Right lobe of liver (tissue), 6 donors: Measurements from ENCODE around the gene CAMKMT. TPM values are rescaled to one million over a fixed set of nuclear protein-coding genes. Genes with fewer than 3 reads are reported as not detected.

ENCODE experiments used
- ATAC-seq, 4 donors: fragments of 200-7000 bp; cut with Tn5 transposase; one replicate each; pipeline ENCODE4 v1.9.1; 2020; ENCODE audit warnings: mild to moderate bottlenecking in 4 of 4, moderate library complexity in 4 of 4
- DNase-seq, 3 donors: peaks; one replicate each; pipeline ENCODE4 v3.0.0-alpha.2; 2020
- H3K27ac ChIP-seq, 3 donors: fragments of 200-600 bp; one replicate each; pipeline ENCODE4 v1.8.0; 2022
- H3K27me3 ChIP-seq, 2 donors: fragments of 200-600 bp; one replicate each; pipeline ENCODE4 v1.8.0; 2022
- H3K36me3 ChIP-seq, 4 donors: fragments of 200-600 bp; sonication (generic) in 1 of 4; one replicate each; pipeline versions ENCODE4 v1.5.1 to v1.8.0; 2017 to 2022; ENCODE audit warnings: control low read depth in 1 of 4
- H3K4me1 ChIP-seq, 4 donors: fragments of 200-600 bp; sonication (generic) in 1 of 4; one replicate each; pipeline versions ENCODE4 v1.5.1 to v1.8.0; 2017 to 2022; ENCODE audit warnings: control low read depth in 1 of 4
- H3K4me3 ChIP-seq, 3 donors: fragments of 200-600 bp; one replicate each; pipeline ENCODE4 v1.8.0; 2022
- H3K9me3 ChIP-seq, 4 donors: fragments of 200-600 bp; sonication (generic) in 1 of 4; one replicate each; pipeline versions ENCODE4 v1.5.1 to v1.8.0; 2017 to 2022; ENCODE audit warnings: control low read depth in 1 of 4
- POLR2A ChIP-seq: fragments of 450-650 bp; IDR thresholded peaks from one replicate; pipeline ENCODE4 v1.6.1; 2017; ENCODE audit warnings: antibody characterized with exemption, mild to moderate bottlenecking
- WGBS: methylation state at CpG from one replicate; pipeline ENCODE4 v1.1.6; 2018; ENCODE audit warnings: low coverage, low lambda C conversion rate; ENCODE audit not compliant: insufficient coverage; ENCODE audit errors: missing lambda C conversion rate; 5-methylcytosine and 5-hydroxymethylcytosine counted together
- intact Hi-C, 2 donors: fragments of 100-400 bp; cut with DNase I; formaldehyde crosslinking; loops; one replicate each; pipeline versions ENCODE4 v1.11.2 to v1.14.1; 2022
- total RNA-seq, 6 experiments: library from RNA; depleted of rRNA in 2 of 6; stranded (reverse); fragments of >200 nt in 2 of 6; fragmentation: NEBNext Ultra II Directional in 3 of 6; extraction: Animal tissue kit (Norgen Biotek cat#: 25700) in 3 of 6; gene quantifications; one replicate each; pipeline versions ENCODE4 v1.1.0 to v1.2.4, GENCODE V29; 2016 to 2023
- TF ChIP-seq, protein P1 (sequence below), 4 donors: fragments of 200-600 bp in 3 of 4; fragments of 450-650 bp in 1 of 4; IDR thresholded peaks; one replicate each; pipeline versions ENCODE4 v1.5.1 to v1.8.0; 2016 to 2022; ENCODE audit warnings: antibody characterized with exemption in 4 of 4, mild to moderate bottlenecking in 2 of 4
- donor health status: DM: no; HTN: yes; CAD: no.
- donor health status: DM: no; HTN: no; CAD: no.
- donor health status: DM: no; HTN: no; CAD: no.
- donor health status: DM: no; HTN: yes; CAD: no.
- donor health status: DM: no; HTN: yes; CAD: no.

CAMKMT gene
- total RNA-seq, 6 experiments from 2014 or later: 2.0 to 7.4 (median 5.2) TPM

DNA sequence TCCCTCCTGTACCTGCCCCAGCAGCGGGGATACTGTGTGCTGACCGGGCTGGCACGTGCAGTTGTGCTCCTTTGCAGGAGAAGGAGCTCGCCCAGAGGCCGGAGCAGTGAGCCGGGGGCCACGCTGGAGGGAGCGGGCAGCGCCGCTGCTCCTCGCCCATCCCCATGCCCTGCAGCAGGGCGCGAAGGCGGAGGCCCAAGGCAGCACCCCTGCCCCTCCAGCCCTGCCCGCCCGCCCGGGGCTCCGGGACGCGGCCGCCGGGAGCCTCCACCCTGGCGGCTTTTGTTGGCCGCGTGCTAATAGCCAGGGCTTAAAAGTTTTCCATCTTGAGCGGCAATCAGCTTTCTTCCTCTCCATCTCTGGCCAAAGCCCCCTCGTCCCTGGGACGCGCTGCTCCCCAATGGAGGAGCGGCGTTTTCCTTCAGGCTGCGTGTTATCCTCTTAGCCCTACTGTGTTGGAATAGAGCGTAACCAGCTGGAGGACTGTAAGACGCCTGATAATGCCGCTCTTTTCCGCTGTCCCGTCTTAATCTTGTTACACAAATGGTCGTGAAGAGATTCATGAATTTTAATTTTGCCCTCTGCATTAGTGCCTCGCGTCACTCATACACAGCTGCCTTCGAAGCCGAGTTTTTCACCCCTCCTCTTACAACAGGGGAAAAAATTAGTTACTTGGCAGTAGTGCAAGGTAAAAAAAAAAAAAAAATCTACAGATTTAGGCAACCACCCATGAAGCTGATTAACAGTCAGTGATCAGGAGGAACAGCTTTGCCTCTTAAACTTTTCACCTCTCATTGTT lies 406.9 kb downstream of the CAMKMT start:
- H3K4me1 ChIP-seq: no peaks in the 10 kb centered on the region
- no peaks in the 10 kb centered on the region for H3K36me3 ChIP-seq
- WGBS: 62% methylated on average over 13 of the region's 42 CpGs
- intact Hi-C loops: no loop called here
- H3K27me3 ChIP-seq: no peaks in the 10 kb centered on the region
- no peak for TF ChIP-seq POLR2A
- TF ChIP-seq, protein P1, sequence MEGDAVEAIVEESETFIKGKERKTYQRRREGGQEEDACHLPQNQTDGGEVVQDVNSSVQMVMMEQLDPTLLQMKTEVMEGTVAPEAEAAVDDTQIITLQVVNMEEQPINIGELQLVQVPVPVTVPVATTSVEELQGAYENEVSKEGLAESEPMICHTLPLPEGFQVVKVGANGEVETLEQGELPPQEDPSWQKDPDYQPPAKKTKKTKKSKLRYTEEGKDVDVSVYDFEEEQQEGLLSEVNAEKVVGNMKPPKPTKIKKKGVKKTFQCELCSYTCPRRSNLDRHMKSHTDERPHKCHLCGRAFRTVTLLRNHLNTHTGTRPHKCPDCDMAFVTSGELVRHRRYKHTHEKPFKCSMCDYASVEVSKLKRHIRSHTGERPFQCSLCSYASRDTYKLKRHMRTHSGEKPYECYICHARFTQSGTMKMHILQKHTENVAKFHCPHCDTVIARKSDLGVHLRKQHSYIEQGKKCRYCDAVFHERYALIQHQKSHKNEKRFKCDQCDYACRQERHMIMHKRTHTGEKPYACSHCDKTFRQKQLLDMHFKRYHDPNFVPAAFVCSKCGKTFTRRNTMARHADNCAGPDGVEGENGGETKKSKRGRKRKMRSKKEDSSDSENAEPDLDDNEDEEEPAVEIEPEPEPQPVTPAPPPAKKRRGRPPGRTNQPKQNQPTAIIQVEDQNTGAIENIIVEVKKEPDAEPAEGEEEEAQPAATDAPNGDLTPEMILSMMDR (IDR thresholded peaks at IDR 0.05): no peak
- ATAC-seq (peak in 1 of 4 donors; percentile 36), DNase-seq (no peak)
- H3K9me3 ChIP-seq: no peaks in the 10 kb centered on the region
- H3K4me3 ChIP-seq: no peak overlapping the region
- no peak overlapping the region for H3K27ac ChIP-seq

DNA sequence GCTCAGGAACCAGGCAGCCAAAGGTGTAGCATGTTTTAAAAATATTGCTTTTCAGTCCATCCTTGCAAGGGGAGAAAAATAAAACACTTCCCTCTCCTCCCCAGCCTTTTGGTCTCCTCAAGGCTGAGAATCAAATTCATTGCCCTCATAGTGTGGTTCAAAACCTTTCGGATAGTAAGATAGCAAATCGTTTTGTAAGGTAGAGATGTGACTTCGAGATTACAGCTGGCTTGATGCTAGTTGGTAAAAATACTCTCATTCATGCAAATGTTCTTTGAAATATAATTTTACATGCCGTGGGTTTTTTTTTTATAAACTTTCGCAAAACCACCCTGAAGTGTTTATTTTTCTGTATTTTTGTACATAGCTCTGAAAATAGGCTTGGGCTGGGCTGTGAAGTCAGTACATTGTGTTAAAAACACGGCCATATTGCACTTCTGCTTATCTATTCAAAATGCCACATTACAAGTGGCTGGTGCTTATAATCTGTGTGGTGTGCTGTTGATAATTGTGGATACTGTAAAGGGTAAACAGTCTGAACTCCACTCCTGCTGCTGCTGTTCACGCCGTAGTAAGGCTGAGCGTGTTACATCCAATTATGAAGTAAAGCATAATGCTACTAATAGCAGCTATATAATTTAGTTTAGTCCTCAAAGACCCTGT lies 407.7 kb downstream of the CAMKMT start:
- ATAC-seq (no peak), DNase-seq (no peak)
- no peaks in the 10 kb centered on the region for H3K27me3 ChIP-seq
- no peaks in the 10 kb centered on the region for H3K4me1 ChIP-seq
- no peak overlapping the region for H3K27ac ChIP-seq
- TF ChIP-seq, protein P1 (IDR thresholded peaks at IDR 0.05): no peak
- TF ChIP-seq POLR2A: no peak
- intact Hi-C loops: no loop called here
- no peak overlapping the region for H3K4me3 ChIP-seq
- no peaks in the 10 kb centered on the region for H3K9me3 ChIP-seq
- 87% methylated on average over 9 of the region's 9 CpGs for WGBS
- no peaks in the 10 kb centered on the region for H3K36me3 ChIP-seq

DNA sequence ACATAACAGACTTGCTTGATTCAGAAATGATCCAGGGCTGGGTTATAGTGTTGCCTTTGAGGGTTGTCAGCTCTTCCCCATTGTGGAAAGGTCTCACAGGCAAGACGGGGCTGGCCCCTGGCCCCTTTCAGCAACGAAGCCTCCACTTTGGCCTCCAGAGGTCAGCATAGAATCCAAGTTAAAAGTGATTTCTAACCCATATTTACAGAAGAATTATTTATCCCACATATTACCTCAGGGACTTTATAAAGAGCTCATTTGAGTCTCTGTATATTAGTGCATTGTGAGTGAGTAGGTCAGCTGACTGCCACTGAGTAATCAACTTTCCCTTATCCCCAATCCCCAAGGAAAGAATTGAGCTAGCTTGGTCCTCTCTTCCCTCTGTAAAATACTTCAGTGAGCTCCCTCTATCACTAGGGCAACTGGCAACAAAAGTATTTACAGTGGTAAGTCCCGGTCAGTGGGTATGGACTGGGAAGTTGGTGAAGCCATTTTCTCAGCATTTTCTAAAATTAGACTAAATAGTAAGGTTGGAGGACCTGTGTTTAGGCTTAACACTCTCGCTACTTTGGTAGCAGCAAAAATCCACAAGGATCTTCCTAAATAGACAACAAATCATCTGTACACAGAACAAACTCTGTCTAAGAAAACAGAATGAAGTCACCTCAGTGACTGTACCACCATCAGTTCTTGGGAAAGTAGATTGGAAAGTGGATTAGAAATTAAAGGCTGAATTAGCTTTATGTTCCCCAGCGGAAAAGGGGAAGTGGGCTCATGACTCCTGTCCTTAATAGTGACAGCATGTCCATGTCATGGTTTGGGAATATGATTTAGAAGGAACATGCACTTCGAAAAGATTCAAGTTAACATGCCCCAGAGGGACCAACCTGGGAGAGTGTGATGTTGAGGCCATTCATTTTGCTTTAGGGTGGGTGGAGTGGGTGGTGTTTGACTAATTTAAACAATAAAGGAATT lies 408.8 kb downstream of the CAMKMT start:
- H3K36me3 ChIP-seq: no peaks in the 10 kb centered on the region
- H3K9me3 ChIP-seq: no peaks in the 10 kb centered on the region
- no peaks in the 10 kb centered on the region for H3K4me1 ChIP-seq
- no peak overlapping the region for H3K27ac ChIP-seq
- DNase-seq (no peak), ATAC-seq (no peak)
- H3K4me3 ChIP-seq: no peak overlapping the region
- no peaks in the 10 kb centered on the region for H3K27me3 ChIP-seq
- WGBS: 82% methylated on average over 6 of the region's 6 CpGs
- TF ChIP-seq, protein P1 (IDR thresholded peaks at IDR 0.05): no peak
- no peak for TF ChIP-seq POLR2A
- intact Hi-C loops: no loop called here

DNA sequence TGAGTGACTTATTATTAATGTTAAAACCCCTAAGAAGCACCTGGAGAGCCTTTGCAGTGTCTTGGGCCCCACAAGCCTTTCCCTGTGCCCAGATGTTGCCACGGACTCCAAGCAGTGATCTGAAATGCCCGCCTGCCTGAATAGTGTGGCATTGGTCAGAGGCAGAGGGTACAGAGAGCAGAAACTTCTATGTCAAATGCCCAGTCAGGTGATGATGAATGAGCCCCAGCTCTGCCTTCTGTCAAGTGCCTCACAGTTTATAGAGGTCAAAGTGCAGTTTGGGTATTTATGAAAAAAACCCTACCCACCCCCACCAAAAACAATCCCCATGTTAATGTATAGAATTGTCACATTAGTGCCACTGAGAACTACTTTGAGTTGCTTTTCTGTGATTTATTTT lies 409.8 kb downstream of the CAMKMT start:
- Histone ChIP-seq H3K4me3 (no peak overlapping the region), H3K27ac (no peak overlapping the region), H3K36me3 (no peaks in the 10 kb centered on the region), H3K9me3 (no peaks in the 10 kb centered on the region), H3K27me3 (no peaks in the 10 kb centered on the region), H3K4me1 (no peaks in the 10 kb centered on the region)
- WGBS: 79% methylated on average over 2 of the region's 2 CpGs
- no peak for TF ChIP-seq POLR2A
- TF ChIP-seq, protein P1 (IDR thresholded peaks at IDR 0.05): no peak
- no peak for ATAC-seq
- intact Hi-C loops: no loop called here
- DNase-seq: no peak
